ENCODE data around the gene PPEF1. TPM values are rescaled to one million over a fixed set of nuclear protein-coding genes. Genes with fewer than 3 reads are reported as not detected.

The PPEF1 gene
- total RNA-seq, 2 donors from 2014 or later = 1.9 to 6.0 TPM

DNA sequence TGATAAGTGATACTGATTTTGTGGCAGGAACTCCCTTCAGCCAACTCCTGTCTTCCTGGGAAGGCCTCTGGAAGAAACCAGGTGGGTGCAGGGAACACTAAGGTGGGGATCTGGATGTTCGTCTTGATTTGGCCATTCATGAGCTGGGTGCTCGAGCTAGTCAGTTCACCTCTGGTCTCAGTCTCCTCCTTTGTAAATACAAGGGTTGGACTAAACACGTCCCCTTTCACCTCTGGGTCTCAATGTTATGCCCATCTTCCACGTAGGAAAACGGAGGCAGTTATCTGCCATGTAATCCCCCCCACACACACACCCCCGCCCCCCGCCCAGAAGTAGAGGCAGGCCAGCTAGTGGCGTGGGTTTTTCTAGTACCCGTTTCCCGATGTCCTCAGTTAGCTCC is 31.4 kb upstream of the PPEF1 start:
- no peak overlapping the region for H3K4me3 ChIP-seq
- no peaks in the 10 kb centered on the region for H3K36me3 ChIP-seq
- no peaks in the 10 kb centered on the region for H3K4me1 ChIP-seq (replicated peaks)
- intact Hi-C loops (cut with DNase I) = loop anchor here (10.0 kb wide), 1 partner anchor 251 kb away; the partner anchor contains the start of gene CDKL5
- H3K27me3 ChIP-seq (replicated peaks; ENCODE audit: insufficient read depth) = no peaks in the 10 kb centered on the region
- TF ChIP-seq, protein P1, sequence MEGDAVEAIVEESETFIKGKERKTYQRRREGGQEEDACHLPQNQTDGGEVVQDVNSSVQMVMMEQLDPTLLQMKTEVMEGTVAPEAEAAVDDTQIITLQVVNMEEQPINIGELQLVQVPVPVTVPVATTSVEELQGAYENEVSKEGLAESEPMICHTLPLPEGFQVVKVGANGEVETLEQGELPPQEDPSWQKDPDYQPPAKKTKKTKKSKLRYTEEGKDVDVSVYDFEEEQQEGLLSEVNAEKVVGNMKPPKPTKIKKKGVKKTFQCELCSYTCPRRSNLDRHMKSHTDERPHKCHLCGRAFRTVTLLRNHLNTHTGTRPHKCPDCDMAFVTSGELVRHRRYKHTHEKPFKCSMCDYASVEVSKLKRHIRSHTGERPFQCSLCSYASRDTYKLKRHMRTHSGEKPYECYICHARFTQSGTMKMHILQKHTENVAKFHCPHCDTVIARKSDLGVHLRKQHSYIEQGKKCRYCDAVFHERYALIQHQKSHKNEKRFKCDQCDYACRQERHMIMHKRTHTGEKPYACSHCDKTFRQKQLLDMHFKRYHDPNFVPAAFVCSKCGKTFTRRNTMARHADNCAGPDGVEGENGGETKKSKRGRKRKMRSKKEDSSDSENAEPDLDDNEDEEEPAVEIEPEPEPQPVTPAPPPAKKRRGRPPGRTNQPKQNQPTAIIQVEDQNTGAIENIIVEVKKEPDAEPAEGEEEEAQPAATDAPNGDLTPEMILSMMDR (IDR thresholded peaks at IDR 0.05) = no peak
- no peak for TF ChIP-seq POLR2A (IDR thresholded peaks at IDR 0.05)
- TF ChIP-seq POLR2AphosphoS5 (IDR thresholded peaks at IDR 0.05) = no peak
- H3K9me3 ChIP-seq = no peaks in the 10 kb centered on the region
- no peak for DNase-seq (ENCODE audit: low spot score)
- H3K27ac ChIP-seq = no peak overlapping the region
- WGBS = 85% methylated on average over 10 of the region's 10 CpGs

DNA sequence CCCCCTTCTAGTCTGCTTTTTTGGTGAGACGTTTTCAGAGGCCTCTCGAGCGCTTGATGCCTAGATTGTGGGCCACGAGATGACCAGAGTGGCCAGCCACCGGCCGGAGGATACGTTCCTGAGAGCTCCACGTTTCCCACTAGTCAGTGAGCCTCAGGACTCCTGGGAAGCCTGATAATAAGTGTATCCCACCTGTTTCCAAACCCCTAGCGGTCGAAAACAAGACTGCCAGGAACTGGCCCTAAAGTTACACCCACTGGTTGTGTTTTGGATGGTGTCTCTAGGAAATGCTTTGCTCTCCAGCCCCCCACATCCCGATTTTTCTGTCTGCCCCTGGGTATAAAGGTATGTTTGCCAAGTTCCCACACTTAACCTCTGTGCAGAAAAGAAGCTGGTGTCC is 31.0 kb upstream of the PPEF1 start:
- H3K4me1 ChIP-seq (replicated peaks) = no peaks in the 10 kb centered on the region
- H3K4me3 ChIP-seq = no peak overlapping the region
- WGBS = 66% methylated on average over 9 of the region's 11 CpGs
- intact Hi-C loops (cut with DNase I) = loop anchor here (10.0 kb wide), 1 partner anchor 252 kb away; the partner anchor contains the start of gene CDKL5
- no peak for DNase-seq (ENCODE audit: low spot score)
- H3K27ac ChIP-seq = no peak overlapping the region
- no peaks in the 10 kb centered on the region for H3K36me3 ChIP-seq
- no peaks in the 10 kb centered on the region for H3K27me3 ChIP-seq (replicated peaks; ENCODE audit: insufficient read depth)
- no peaks in the 10 kb centered on the region for H3K9me3 ChIP-seq
- no peak for TF ChIP-seq POLR2A (IDR thresholded peaks at IDR 0.05)
- TF ChIP-seq, protein P1 (IDR thresholded peaks at IDR 0.05) = no peak
- no peak for TF ChIP-seq POLR2AphosphoS5 (IDR thresholded peaks at IDR 0.05)

DNA sequence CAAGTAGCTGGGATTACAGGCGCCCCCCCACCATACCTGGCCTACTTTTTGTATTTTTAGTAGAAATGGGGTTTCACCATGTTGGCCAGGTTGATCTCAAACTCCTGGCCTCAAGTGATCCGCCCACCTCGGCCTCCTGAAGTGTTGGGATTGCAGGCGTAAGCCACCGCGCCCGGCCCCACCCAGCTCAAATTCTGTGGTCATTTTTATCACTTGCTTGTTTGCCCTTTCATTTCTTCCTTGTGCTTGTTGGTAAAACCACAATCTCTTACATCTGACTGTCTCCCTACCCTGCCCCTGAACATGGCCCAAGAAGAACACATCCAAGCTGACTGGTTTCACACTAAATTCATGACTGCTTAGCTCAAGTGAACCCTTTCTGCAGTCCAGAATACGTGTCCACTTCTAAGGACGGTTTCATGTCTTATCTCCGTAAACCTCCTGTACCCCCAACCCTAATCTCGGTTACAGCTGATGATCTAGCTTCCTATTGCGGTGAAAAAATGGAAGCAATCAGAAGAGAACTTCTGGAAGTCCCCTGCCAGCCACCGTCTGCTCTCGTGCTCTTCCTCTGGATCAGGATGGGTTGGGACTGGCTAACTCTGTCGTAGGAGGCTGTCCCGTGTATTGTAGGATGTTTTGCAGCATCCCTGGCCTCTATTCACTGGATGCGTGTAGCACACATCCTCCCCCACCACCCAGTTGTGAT is 30.1 kb upstream of the PPEF1 start:
- 79% methylated on average over 17 of the region's 17 CpGs for WGBS
- intact Hi-C loops (cut with DNase I) = loop anchor here (10.0 kb wide), 1 partner anchor 253 kb away; the partner anchor contains the start of gene CDKL5

DNA sequence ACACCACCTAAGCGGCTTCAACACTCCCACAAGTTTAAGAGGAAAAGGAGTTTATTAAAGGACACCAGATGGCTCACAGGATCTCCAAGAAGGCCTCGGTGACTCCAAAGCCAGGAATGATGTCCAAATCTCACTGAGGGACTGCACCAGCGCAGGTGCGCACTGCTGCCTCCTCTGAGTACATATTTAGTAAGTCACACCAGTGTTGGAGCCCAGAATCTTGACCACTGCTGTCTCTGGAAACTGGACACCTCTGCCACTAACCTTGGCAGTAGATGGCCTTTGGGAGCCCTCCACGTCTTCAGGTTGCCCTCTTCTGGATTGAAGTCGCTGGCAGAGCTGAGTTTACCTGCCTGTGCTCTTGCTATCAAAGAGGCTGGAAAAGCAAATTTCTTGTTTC is 25.4 kb upstream of the PPEF1 start:
- Histone ChIP-seq H3K27me3 (replicated peaks; ENCODE audit: insufficient read depth) (no peaks in the 10 kb centered on the region), H3K27ac (no peak overlapping the region), H3K9me3 (no peaks in the 10 kb centered on the region), H3K4me1 (replicated peaks) (no peaks in the 10 kb centered on the region), H3K36me3 (no peaks in the 10 kb centered on the region), H3K4me3 (no peak overlapping the region)
- no peak for DNase-seq (ENCODE audit: low spot score)
- intact Hi-C loops (cut with DNase I) = no loop called here
- TF ChIP-seq, protein P1 (IDR thresholded peaks at IDR 0.05) = no peak
- no peak for TF ChIP-seq POLR2A (IDR thresholded peaks at IDR 0.05)
- no peak for TF ChIP-seq POLR2AphosphoS5 (IDR thresholded peaks at IDR 0.05)
- WGBS = 95% methylated on average over 5 of the region's 6 CpGs

More for the DNA sequence above, 30.1 kb upstream of the PPEF1 start:
- H3K9me3 ChIP-seq = no peaks in the 10 kb centered on the region
- no peak overlapping the region for H3K27ac ChIP-seq
- no peaks in the 10 kb centered on the region for H3K27me3 ChIP-seq (replicated peaks; ENCODE audit: insufficient read depth)
- no peaks in the 10 kb centered on the region for H3K36me3 ChIP-seq
- H3K4me1 ChIP-seq (replicated peaks) = no peaks in the 10 kb centered on the region
- DNase-seq (ENCODE audit: low spot score) = no peak
- H3K4me3 ChIP-seq = no peak overlapping the region
- no peak for TF ChIP-seq POLR2AphosphoS5 (IDR thresholded peaks at IDR 0.05)
- TF ChIP-seq POLR2A (IDR thresholded peaks at IDR 0.05) = no peak
- TF ChIP-seq, protein P1 (IDR thresholded peaks at IDR 0.05) = no peak

DNA sequence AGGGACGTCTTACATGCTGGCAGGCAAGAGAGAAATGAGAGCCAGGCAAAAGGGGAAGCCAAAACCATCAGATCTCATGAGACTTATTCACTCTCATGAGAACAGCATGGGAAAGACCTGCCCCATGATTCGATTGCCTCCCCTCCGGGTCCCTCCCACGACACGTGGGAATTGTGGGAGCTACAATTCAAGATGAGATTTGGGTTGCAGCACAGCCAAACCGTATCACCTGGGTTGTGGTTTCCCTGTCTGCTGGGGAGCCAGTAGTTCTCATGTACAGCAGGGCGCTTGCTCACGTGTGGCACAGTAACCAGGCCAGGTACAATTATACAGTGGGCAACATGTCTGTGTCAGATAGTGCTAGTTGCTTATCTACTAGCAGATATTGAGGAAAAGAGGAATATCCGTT is 24.5 kb upstream of the PPEF1 start:
- no peak overlapping the region for H3K4me3 ChIP-seq
- no peaks in the 10 kb centered on the region for H3K9me3 ChIP-seq
- intact Hi-C loops (cut with DNase I) = no loop called here
- H3K27me3 ChIP-seq (replicated peaks; ENCODE audit: insufficient read depth) = no peaks in the 10 kb centered on the region
- H3K36me3 ChIP-seq = no peaks in the 10 kb centered on the region
- H3K4me1 ChIP-seq (replicated peaks) = no peaks in the 10 kb centered on the region
- no peak for DNase-seq (ENCODE audit: low spot score)
- no peak overlapping the region for H3K27ac ChIP-seq
- TF ChIP-seq, protein P1 (IDR thresholded peaks at IDR 0.05) = no peak
- WGBS = 79% methylated on average over 8 of the region's 9 CpGs
